GM21390 (cell line): ENCODE data around the gene STX17.
"Not testable (repeated sequence)": the region's sequence is repeated elsewhere in the genome, so short reads cannot be mapped to it uniquely, and the experiment has no call there.

Experiments
- ATAC-seq: cut with Tn5 transposase; IDR thresholded peaks from one replicate; pipeline ENCODE4 v1.9.1; 2021; ENCODE audit not compliant: unreplicated experiment

STX17 gene

GRCh38 chr9:99966716-99967115 is 60.3 kb downstream of the STX17 start:
- no peak for ATAC-seq

GRCh38 chr9:99967457-99967856 is 61.0 kb downstream of the STX17 start:
- no peak for ATAC-seq

DNA sequence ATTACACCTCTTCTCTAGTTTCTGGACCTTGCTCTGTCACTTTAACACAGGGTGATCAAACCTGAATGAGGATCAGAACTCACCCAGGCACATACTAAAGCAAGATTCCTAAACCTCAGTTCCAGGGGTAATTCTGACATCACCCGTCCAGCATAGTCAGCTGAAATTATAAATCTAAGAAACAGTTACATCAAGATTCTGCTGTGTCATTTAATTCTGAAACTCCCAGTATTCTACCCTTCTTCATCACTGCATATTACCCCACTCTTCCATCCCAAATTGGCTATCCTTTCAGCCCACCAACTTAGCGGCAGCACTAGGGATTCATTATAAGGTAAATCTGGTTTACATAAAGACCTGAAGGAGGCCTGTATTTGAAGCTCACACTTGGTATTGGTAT is 64.0 kb downstream of the STX17 start:
- no peak for ATAC-seq

GRCh38 chr9:99971410-99971809 is 65.0 kb downstream of the STX17 start:
- ATAC-seq: no peak

DNA sequence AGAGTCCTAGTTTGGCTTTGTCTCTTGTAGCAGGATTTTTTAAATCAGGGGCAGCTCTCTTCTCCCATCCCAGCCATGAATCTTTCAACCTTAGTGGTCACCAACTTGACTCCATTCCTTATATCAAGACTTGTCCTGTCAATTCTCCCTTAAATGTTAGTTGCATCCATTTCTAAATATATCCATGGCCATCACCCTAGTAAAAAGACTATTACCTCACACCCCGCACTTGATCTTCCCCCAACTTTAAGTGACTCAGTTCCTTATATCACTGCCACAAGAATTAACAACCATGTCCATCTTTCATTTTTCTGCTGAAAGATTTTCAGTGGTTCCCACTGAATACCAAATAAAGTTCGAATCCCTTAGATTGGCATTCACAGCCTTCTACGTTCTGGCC is 67.0 kb downstream of the STX17 start:
- no peak for ATAC-seq

- ATAC-seq: no peak
Measured at GRCh38 chr9:99977033-99977792, 70.8 kb downstream of the STX17 start.

DNA sequence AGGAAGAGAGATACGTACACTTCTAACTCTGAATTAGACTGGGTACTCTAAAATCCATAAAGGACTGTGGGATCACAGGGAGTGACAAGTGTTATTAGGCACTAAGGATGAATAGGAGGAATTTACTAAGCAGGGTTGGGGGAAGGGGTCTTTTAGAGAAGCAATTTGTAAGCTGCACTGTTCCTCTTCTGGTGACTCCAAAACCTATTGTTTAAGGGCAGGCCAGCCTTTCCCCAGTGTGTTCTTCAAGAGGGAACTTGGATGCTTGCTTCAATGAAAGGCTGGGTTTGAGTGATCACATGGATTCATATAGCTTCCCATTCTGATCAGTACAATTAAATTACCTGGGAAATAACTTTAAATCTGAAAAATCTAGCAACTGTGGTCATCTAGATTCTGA is 71.8 kb downstream of the STX17 start:
- no peak for ATAC-seq

DNA sequence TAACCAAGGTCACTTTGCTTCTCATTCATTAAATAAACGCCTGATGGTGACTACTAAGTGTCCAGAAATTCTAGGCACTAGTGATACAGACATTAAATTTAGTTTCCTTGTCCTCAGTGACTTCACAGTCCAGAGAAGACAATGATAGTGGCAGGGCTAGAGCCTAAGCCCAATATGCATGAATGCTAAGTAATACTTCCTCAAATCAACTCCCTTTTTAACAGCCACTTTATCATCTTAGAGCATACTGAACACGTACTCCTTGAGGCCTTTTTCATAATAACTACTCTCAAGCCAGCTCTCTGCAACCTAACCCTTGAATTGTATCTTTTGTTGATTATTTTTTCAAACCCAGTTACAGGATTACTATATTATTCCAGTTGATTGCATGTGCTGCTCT is 74.1 kb downstream of the STX17 start:
- ATAC-seq: no peak

GRCh38 chr9:99986642-99987041 is 80.2 kb downstream of the STX17 start:
- no peak for ATAC-seq

DNA sequence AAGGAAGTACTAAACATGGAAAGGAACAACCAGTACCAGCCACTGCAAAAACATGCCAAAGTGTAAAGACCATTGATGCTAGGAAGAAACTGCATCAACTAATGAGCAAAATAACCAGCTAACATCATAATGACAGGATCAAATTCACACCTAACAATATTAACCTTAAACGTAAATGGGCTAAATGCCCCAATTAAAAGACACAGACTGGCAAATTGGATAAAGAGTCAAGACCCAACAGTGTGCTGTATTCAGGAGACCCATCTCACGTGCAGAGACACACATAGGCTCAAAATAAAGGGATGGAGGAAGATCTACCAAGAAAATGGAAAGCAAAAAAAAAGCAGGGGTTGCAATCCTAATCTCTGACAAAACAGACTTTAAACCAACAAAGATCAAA is 84.1 kb downstream of the STX17 start:
- not testable (repeated sequence) for ATAC-seq

DNA sequence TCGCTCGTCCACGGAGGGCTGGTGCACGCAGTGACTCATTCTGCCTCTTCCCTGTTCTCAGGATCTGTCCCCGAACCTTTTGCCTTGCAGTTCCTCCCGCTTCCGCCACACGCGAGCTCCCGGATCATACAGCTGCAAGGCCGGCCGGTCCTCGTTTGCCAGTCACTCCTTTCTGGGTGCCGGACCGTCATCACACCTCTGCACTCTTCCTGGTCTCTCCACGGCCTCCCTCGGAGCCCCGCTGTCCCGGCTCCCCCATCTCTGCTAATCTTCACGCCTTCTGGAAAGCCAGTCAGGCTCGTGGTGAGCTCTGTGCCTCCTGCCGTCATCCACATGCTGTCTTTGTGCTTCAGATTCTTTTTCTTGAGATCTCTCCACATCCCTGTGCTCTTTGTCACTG is 91.8 kb downstream of the STX17 start:
- ATAC-seq: no peak

DNA sequence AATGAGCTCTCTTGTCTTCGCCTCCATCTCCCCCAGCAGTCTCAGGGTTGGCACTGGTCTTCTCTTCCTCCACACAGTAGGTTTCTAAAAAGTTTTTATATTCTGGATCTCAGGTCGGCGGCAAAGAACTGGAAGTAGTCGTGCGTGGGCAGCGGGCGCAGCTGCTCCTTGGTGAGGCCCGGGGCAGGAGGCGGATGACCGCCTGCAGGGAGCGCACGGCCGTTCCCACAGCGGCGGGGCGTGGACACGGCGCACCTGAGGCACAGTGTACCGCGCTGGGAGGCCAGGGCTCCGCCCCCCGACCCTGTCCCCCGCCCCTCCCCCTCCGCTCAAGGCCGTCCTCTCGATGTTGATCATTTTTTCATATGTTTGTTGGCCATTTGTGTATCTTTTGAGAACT is 92.4 kb downstream of the STX17 start:
- ATAC-seq: no peak

GRCh38 chr9:99999797-100000196 is 93.3 kb downstream of the STX17 start:
- ATAC-seq: no peak

GRCh38 chr9:100011062-100011681 is 104.7 kb downstream of the STX17 start:
- no peak for ATAC-seq

- no peak for ATAC-seq
Measured at GRCh38 chr9:100012279-100012678, 105.8 kb downstream of the STX17 start.

GRCh38 chr9:100013573-100013972 is 107.1 kb downstream of the STX17 start:
- no peak for ATAC-seq

GRCh38 chr9:100014846-100015245 is 108.4 kb downstream of the STX17 start:
- ATAC-seq: no peak

DNA sequence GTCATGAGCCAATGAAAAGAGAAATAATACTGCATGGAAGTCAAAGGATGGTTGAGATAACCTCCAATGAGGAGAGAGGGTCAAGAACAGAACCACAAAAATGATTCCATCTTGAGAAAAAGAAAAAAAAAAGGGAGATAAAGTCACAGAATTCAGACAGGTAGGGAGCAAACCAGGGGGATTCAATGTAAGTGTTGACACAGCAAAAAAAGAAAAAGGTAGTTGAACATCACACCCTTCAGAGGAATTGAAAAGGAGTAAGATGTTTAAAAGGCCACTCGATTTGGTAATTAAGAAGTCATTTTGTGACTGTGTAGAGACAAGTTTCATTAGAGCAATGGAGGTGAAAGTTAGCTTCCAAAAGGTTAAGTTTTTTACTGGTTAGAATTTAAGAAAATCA is 113.1 kb downstream of the STX17 start:
- no peak for ATAC-seq
